ENCODE results near the gene BFSP1. TPM values are rescaled to one million over a fixed set of nuclear protein-coding genes. Genes with fewer than 3 reads are reported as not detected.

BFSP1 gene
- total and polyA plus RNA-seq, 2 of the 8 experiments (the other 6 are each of a cell fraction or from before 2014, with no cell fraction given): 1.5 to 2.5 TPM

DNA sequence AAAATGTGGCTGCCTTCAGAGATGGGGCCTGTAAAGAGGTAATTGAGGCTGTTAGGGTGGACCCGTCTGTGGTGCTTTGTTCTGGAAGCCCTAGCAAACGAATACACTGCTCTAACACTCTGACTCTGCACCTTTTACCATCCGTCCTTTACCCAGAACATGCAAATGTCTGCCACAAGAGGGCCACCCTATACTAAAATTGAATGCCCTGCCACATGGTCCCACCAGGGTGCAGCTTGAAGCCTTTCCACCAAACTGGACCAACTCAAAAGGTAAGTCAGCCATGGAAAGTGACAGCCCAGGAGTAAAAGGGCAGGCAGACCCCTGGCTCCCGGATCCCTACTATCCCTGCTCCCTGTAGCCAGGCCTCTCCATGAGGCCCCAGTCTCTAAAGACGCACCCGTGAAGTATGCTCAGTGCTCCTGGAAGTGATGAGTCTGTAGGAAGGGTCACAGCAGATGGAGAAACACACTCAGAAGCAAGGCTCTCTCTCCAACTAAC lies 5.8 kb upstream of the BFSP1 start:
- no peak overlapping the region; the same call in 1 of the 2 replicates for H2BK5ac ChIP-seq (ENCODE audit: low read depth, low read length)
- H2AFZ ChIP-seq (ENCODE audit: low read length): peak overlapping the region; percentile 96
- no peaks in the 10 kb centered on the region for H3K36me3 ChIP-seq (ENCODE audit: control insufficient read depth in 2 of 4, insufficient read depth in 4 of 4, low read length in 3 of 4)
- no peaks in the 10 kb centered on the region for H3K79me2 ChIP-seq (ENCODE audit: control insufficient read depth in 1 of 2, insufficient read depth in 2 of 2, low read length in 2 of 2)
- no peak overlapping the region for H3K27ac ChIP-seq (ENCODE audit: low read depth, low read length)
- whole genome bisulfite sequencing, 2 experiments (ENCODE audit: extremely low coverage in 1 of 2, insufficient coverage in 1 of 2, insufficient read length in 1 of 2, insufficient replicate concordance in 2 of 2, low coverage in 1 of 2, low lambda C conversion rate in 2 of 2, missing lambda C conversion rate in 1 of 2): 47% methylated on average over 6 of the region's 6 CpGs; no CpG with 5 or more reads in 1 of the 2 experiments
- peak; percentile 71 to 78 for DNase-seq (ENCODE audit: low read depth in 1 of 2, low spot score in 2 of 2)
- H3K23me2 ChIP-seq (ENCODE audit: low read depth, low read length): no peaks in the 10 kb centered on the region
- no peak overlapping the region for H3K23ac ChIP-seq (ENCODE audit: insufficient read length)
- no peak overlapping the region for H3K4me3 ChIP-seq (ENCODE audit: extremely low read depth in 1 of 4, insufficient read depth in 2 of 4, low read depth in 3 of 4, low read length in 4 of 4)
- H2BK20ac ChIP-seq (ENCODE audit: low read length): 0 out of 2 replicates have a peak overlapping the region, but pooled peaks have one; percentile 1
- peak overlapping the region; percentile 26 for H4K5ac ChIP-seq (ENCODE audit: insufficient read length, low read depth, low read length)
- no peak overlapping the region for H4K8ac ChIP-seq (ENCODE audit: extremely low read depth, insufficient read depth, low read length)
- H4K20me1 ChIP-seq (replicated peaks in 1 of 2; ENCODE audit: control insufficient read depth in 1 of 2, insufficient read depth in 2 of 2, low read length in 2 of 2): no peaks in the 10 kb centered on the region
- POLR2A ChIA-PET (ENCODE audit: partially characterized antibody): interaction anchor here (0.7 to 1.9 kb wide), 4 partner anchors 12 to 73 kb away, joined by 3 to 7 read pairs (median 4); partner anchors contain the start of gene DSTN
- H3K9me3 ChIP-seq (ENCODE audit: insufficient read depth in 2 of 2, low read depth in 1 of 2, low read length in 1 of 2): no peaks in the 10 kb centered on the region
- H3K56ac ChIP-seq (replicated peaks; ENCODE audit: insufficient read length, low read depth, low read length): no peak overlapping the region
- H3K9ac ChIP-seq (replicated peaks in 1 of 4; ENCODE audit: extremely low read depth in 1 of 4, low read depth in 3 of 4, low read length in 3 of 4): no peak overlapping the region
- H3K18ac ChIP-seq (ENCODE audit: extremely low read depth, low read length): no peak overlapping the region
- H2BK120ac ChIP-seq (replicated peaks; ENCODE audit: low read depth, low read length): no peak overlapping the region
- H3K14ac ChIP-seq (ENCODE audit: insufficient read length): no peak overlapping the region
- H3K27me3 ChIP-seq (replicated peaks in 1 of 4; ENCODE audit: control insufficient read depth in 3 of 4, extremely low read depth in 1 of 4, insufficient read depth in 3 of 4, low read length in 3 of 4): no peaks in the 10 kb centered on the region
- peak overlapping the region; percentile 44 for H3K4ac ChIP-seq (replicated peaks; ENCODE audit: insufficient read length, low read depth, low read length)
- no peak overlapping the region for H4K91ac ChIP-seq (replicated peaks; ENCODE audit: insufficient read length, low read length)
- no peaks in the 10 kb centered on the region for H3K79me1 ChIP-seq (ENCODE audit: low read depth, low read length)
- H3K4me1 ChIP-seq (replicated peaks in 1 of 4; ENCODE audit: control insufficient read depth in 3 of 4, insufficient read depth in 4 of 4, low read length in 3 of 4): peaks cover 5 to 13% (median 8%) of the 10 kb centered on the region in 4 experiments; a peak in 6 of 7 replicates
- peak; percentile 90 for FAIRE-seq
- no peak overlapping the region; the same call in 1 of the 2 replicates for H2BK15ac ChIP-seq (ENCODE audit: low read length)
- H2BK12ac ChIP-seq (ENCODE audit: low read depth, low read length): peak overlapping the region; percentile 17; the same call in 1 of the 2 replicates
- H3K4me2 ChIP-seq (ENCODE audit: insufficient read depth in 1 of 2, low read depth in 2 of 2, low read length in 2 of 2): no peak overlapping the region
- H2AK5ac ChIP-seq (ENCODE audit: low read depth, low read length): no peak overlapping the region
- CTCF ChIA-PET (ENCODE audit: partially characterized antibody): interaction anchor here (0.7 to 5.4 kb wide), 18 partner anchors 9 to 361 kb away, joined by 3 to 67 read pairs (median 6); partner anchors contain the start of gene DSTN
- peak; percentile 95 for TF ChIP-seq TEAD4 (IDR thresholded peaks at IDR 0.05; ENCODE audit: low read depth, low read length)
- peak; percentile 23 for TF ChIP-seq ASH2L (IDR thresholded peaks at IDR 0.05; ENCODE audit: low read length)
- no peak for TF ChIP-seq HDAC2 (IDR thresholded peaks at IDR 0.05; ENCODE audit: borderline replicate concordance in 1 of 2, low read depth in 2 of 2, low read length in 2 of 2)
- peak; percentile 67 for TF ChIP-seq YY1 (IDR thresholded peaks at IDR 0.05; ENCODE audit: low read depth, low read length)
- TF ChIP-seq, protein P1, sequence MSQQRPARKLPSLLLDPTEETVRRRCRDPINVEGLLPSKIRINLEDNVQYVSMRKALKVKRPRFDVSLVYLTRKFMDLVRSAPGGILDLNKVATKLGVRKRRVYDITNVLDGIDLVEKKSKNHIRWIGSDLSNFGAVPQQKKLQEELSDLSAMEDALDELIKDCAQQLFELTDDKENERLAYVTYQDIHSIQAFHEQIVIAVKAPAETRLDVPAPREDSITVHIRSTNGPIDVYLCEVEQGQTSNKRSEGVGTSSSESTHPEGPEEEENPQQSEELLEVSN (IDR thresholded peaks at IDR 0.05): peak; percentile 59; the same call in 1 of the 2 replicates
- TF ChIP-seq KDM1A (IDR thresholded peaks at IDR 0.05; ENCODE audit: borderline replicate concordance, low read length): peak; percentile 35; the same call in 1 of the 2 replicates
- peak; percentile 91 for TF ChIP-seq BACH1 (IDR thresholded peaks at IDR 0.05; ENCODE audit: low read length)
- peak in 1 of 2 experiments; percentile 91; a peak in 2 of 4 replicates for TF ChIP-seq SIN3A (conservative IDR thresholded peaks at IDR 0.05 in 1 of 2, IDR thresholded peaks at IDR 0.05 in 1 of 2; ENCODE audit: low read depth in 1 of 2, low read length in 2 of 2)
- no peak for TF ChIP-seq POU5F1 (IDR thresholded peaks at IDR 0.05; ENCODE audit: low read depth, low read length)
- TF ChIP-seq TCF12 (IDR thresholded peaks at IDR 0.05; ENCODE audit: low read depth, low read length): 0 out of 2 replicates have a peak, but pooled peaks have one; percentile 46
- TF ChIP-seq, protein P2, sequence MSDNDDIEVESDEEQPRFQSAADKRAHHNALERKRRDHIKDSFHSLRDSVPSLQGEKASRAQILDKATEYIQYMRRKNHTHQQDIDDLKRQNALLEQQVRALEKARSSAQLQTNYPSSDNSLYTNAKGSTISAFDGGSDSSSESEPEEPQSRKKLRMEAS (IDR thresholded peaks at IDR 0.05): peak; percentile 99
- TF ChIP-seq BRCA1 (IDR thresholded peaks at IDR 0.05; ENCODE audit: low read depth, low read length): no peak
